OCI-LY1 (cell line): ENCODE data around the gene MRPL28.

Source experiments
- EZH2 ChIP-seq: fragments of 200-600 bp; sonication (generic), shearing (Covaris generic); IDR thresholded peaks from 2 replicates; pipeline ENCODE4 v1.8.0; 2017; ENCODE audit warnings: borderline replicate concordance, mixed run types, mild to moderate bottlenecking, antibody characterized with exemption, low read length, moderate library complexity, mixed read lengths
- TF ChIP-seq, protein P1 (sequence below): fragments of 200-600 bp; sonication (generic), shearing (Covaris generic); IDR thresholded peaks from 2 replicates; pipeline ENCODE4 v1.5.1; 2017; ENCODE audit warnings: mild to moderate bottlenecking, antibody characterized with exemption, low read length, moderate library complexity, mixed read lengths

DNA sequence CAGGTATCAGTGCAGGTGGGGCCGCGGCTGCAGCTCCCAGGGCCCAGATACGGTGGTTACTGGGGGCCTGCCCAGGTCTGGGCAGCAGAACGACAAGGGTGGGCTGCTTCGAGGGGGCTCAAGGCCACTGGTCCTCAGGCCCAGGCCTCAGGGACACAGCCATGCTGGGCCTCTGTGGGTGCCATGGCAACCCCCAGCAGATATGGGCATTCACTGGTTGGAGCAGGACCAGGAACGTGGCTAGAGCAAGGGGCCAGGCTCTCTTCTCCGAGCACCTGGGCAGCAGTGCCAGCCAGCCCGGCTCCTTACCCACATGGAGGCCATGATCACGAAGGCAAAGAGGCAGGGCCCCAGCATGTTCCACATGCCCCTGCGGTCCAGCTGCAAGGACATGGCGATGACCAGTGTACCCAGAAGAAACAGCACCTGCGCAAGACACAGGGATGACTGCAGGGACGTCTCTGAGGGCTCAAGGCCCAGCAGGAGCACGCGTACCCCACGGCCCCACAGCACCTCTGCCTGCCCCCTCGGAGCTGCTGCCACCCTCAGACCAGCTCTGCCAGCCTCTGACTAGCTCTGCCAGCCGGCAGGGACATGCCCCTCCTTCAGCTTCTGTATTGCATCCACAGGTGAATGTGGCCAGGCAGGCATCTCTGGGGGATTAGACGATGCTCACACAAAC lies 2.1 kb upstream of the MRPL28 start:
- TF ChIP-seq, protein P1, sequence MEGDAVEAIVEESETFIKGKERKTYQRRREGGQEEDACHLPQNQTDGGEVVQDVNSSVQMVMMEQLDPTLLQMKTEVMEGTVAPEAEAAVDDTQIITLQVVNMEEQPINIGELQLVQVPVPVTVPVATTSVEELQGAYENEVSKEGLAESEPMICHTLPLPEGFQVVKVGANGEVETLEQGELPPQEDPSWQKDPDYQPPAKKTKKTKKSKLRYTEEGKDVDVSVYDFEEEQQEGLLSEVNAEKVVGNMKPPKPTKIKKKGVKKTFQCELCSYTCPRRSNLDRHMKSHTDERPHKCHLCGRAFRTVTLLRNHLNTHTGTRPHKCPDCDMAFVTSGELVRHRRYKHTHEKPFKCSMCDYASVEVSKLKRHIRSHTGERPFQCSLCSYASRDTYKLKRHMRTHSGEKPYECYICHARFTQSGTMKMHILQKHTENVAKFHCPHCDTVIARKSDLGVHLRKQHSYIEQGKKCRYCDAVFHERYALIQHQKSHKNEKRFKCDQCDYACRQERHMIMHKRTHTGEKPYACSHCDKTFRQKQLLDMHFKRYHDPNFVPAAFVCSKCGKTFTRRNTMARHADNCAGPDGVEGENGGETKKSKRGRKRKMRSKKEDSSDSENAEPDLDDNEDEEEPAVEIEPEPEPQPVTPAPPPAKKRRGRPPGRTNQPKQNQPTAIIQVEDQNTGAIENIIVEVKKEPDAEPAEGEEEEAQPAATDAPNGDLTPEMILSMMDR = no peak
- no peak for TF ChIP-seq EZH2
